ENCODE measurements around the gene POLD2.

POLD2 gene

GRCh38 chr7:44121761-44122420, 1.5 kb downstream of the POLD2 start:
- H3K27ac ChIP-seq = peak overlapping the region; percentile 86
- TF ChIP-seq, protein P1, sequence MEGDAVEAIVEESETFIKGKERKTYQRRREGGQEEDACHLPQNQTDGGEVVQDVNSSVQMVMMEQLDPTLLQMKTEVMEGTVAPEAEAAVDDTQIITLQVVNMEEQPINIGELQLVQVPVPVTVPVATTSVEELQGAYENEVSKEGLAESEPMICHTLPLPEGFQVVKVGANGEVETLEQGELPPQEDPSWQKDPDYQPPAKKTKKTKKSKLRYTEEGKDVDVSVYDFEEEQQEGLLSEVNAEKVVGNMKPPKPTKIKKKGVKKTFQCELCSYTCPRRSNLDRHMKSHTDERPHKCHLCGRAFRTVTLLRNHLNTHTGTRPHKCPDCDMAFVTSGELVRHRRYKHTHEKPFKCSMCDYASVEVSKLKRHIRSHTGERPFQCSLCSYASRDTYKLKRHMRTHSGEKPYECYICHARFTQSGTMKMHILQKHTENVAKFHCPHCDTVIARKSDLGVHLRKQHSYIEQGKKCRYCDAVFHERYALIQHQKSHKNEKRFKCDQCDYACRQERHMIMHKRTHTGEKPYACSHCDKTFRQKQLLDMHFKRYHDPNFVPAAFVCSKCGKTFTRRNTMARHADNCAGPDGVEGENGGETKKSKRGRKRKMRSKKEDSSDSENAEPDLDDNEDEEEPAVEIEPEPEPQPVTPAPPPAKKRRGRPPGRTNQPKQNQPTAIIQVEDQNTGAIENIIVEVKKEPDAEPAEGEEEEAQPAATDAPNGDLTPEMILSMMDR (conservative IDR thresholded peaks at IDR 0.05) = no peak
- no peak for TF ChIP-seq ZFX (IDR thresholded peaks at IDR 0.05)

- H3K27ac ChIP-seq = no peak overlapping the region
- TF ChIP-seq, protein P1 (conservative IDR thresholded peaks at IDR 0.05) = no peak
- TF ChIP-seq ZFX (IDR thresholded peaks at IDR 0.05) = no peak
Measured at GRCh38 chr7:44120395-44120794, 3.0 kb downstream of the POLD2 start.

GRCh38 chr7:44119829-44120380, 3.4 kb downstream of the POLD2 start:
- no peak overlapping the region for H3K27ac ChIP-seq
- no peak for TF ChIP-seq ZFX (IDR thresholded peaks at IDR 0.05)
- TF ChIP-seq, protein P1 (conservative IDR thresholded peaks at IDR 0.05) = no peak

DNA sequence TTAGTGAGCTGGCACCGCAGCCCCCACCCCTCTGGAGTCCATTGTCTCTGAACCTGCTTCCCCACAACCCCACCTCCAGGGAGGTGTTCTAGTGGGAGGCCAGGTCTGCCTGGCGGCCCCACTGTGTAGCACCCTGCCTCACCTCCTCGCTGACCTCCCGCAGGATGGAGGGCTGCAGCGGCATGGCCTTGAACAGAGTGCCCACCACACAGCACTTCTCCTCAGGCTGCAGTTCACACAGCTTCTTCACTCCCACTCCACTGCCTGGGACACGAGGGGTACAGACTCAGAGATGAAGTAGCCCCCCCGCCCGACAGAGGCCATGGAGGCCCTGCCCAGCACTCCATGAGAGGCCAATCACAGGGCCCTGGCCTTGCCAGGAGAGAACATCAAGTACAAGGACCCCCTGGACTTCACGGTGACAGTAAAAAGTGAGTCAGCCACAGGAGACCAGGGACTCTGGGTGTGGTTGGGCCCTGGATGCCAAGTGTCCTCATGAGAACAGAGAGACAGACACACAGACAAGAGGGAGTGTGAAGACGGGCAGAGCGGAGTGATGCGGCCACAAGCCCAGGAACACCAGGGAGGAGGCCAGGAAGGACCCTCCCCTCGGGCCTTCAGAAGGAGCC, 5.4 kb downstream of the POLD2 start:
- no peak for TF ChIP-seq ZFX (IDR thresholded peaks at IDR 0.05)
- H3K27ac ChIP-seq = no peak overlapping the region

DNA sequence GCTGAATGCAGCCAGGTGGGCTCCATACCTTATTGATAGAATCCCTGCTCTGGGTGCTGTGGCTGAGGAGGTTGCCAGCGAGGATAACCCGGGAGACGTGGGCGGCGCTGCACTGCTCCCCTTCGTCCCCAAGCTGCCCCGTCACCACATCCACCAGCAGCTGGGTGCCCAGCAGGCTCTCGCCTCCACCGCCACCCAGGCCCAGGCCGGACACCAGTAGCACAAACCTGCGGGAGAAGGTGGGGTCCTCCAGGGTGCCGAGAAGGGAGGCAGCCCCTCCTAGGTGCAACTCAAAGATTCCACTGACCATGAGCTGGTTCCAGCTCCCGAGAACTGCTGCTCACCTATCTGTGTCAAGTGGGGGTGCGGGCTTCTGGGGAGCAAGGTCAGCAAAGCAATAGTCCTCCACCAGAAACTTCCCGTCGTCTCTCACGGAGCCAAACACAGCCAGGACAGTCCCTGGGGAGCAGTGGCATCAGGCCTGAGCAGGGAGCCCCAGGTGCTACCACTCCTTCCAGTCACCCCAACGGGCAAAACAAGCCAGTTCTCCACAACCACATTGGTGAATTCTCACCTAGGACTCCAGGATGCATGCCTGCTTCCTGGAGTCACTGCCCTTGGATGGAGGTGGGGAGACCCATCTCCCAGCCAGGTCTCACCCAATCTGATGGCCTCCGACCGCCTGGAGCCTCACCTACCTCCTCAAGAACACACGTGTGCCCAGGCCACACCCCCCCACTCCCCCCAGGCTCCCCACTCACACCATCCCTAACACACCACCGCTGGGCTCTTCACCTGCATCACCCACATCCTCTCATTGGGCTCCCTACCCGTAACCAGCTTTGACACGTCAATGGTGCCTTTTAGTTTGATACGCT, 6.3 kb downstream of the POLD2 start:
- TF ChIP-seq ZFX (IDR thresholded peaks at IDR 0.05) = no peak
- TF ChIP-seq, protein P1 (conservative IDR thresholded peaks at IDR 0.05) = no peak
- H3K27ac ChIP-seq = no peak overlapping the region

DNA sequence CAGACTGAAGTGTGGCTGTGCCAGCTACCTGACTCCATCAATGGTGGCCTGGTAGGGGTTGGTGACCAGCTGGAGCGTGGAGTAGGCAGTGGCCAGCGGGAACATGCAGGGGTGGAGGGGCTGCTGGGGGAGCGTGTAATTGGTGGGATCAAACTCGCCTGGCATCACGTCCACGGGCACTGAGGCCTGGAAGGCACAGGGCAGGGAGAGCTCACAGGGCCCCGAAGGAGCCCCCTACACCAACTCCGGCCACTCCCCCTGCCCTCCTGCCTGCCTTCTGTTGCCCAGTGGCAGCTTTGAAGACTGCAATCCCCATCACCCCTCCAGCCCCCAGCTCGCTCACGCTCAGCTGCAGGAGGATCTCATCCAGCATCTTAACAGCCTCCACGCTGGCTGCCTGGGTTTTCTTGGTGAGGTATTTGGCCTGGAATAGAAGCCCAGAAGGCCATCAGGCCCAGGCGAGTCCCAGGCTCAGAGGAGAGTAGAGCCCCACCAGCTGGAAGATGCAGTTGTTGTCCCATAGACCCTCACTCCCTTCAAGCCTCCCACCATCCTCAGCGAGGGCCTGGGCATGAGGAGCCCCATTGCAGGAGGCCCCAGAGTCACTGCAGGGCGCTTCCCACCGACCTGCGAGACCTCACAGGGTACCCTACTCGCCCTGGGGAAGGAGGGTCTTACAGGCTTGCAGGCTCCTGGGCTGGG, 7.1 kb downstream of the POLD2 start:
- no peak overlapping the region for H3K27ac ChIP-seq
- TF ChIP-seq, protein P1 (conservative IDR thresholded peaks at IDR 0.05) = no peak
- no peak for TF ChIP-seq ZFX (IDR thresholded peaks at IDR 0.05)

DNA sequence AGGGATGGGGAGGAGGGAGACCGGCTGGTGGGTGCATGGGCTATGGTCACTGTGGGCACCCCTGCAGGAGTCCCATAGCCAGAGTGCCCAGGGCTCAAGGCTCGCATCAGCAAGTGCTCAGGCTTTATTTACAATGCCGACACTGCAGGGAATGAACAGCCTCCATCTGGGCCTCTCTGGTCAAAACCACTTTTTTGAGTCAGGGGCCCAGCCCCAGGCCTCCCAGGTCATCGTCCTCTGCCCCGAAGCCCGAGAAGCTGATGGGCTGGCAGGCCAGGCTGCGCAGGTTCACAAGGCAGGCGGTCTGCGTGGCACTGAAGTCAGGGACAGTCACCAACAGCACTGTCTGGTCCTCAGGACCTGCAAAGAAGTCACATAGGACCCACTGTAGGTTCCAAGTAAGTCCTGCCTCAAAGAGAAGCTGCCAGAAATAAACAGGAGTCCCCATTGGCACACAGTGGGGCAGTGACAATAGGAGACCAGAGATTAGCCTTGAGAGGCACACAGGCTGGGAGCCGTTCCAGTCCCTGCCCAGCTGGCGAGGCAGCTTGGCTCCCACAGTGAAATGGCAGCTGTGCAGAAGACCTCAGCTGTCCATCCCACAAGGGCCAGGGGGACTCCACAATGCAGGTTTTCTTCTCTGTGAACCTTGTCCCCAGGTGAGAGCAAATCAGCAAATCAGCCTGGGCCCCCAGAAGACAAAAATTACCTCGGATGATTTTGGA, 8.6 kb downstream of the POLD2 start:
- no peak overlapping the region for H3K27ac ChIP-seq
- TF ChIP-seq ZFX (IDR thresholded peaks at IDR 0.05) = no peak
- TF ChIP-seq, protein P1 (conservative IDR thresholded peaks at IDR 0.05) = no peak

Measured in C4-2B (cell line).